WTC11 (cell line): ENCODE results near the gene PPP1R14C. TPM values are rescaled to one million over a fixed set of nuclear protein-coding genes. Genes with fewer than 3 reads are reported as not detected.

Experiments used
- ATAC-seq: fragments of 200-7000 bp; cut with Tn5 transposase; 2 replicates; pipeline ENCODE4 v1.10.0; 2021; ENCODE audit warnings: mild to moderate bottlenecking, moderate library complexity
- CTCF ChIA-PET: fragments of 300-600 bp; sonication (Branson Sonifier 250); formaldehyde crosslinking; loops from one replicate; lab custom pipeline; 2021; ENCODE audit warnings: antibody characterized with exemption; lab: Charles Lee
- POLR2A ChIA-PET: fragments of 350-600 bp; sonication (Branson Sonifier 250); formaldehyde crosslinking; loops from one replicate; lab custom pipeline; 2021; ENCODE audit warnings: antibody characterized with exemption; lab: Charles Lee
- DNase-seq: peaks from one replicate; pipeline ENCODE4 v3.0.0; 2021; ENCODE audit warnings: low spot score
- H3K27ac Mint-ChIP-seq: 2 replicates; pipeline ENCODE4 v1.8.0; 2021; ENCODE audit warnings: mixed read lengths
- H3K27me3 Mint-ChIP-seq: 2 replicates; pipeline ENCODE4 v1.8.0; 2021; ENCODE audit warnings: low read depth, mild to moderate bottlenecking, moderate library complexity, mixed read lengths
- H3K36me3 Mint-ChIP-seq: 2 replicates; pipeline ENCODE4 v1.8.0; 2021; ENCODE audit warnings: mixed read lengths
- H3K4me1 Mint-ChIP-seq: 2 replicates; pipeline ENCODE4 v1.8.0; 2022; ENCODE audit warnings: mixed read lengths
- H3K4me3 Mint-ChIP-seq: 2 replicates; pipeline ENCODE4 v1.8.0; 2021; ENCODE audit warnings: mild to moderate bottlenecking, moderate library complexity, mixed read lengths
- H3K9me3 Mint-ChIP-seq: 2 replicates; pipeline ENCODE4 v1.8.0; 2021; ENCODE audit warnings: mixed read lengths
- AR ChIP-seq: fragments of 250-450 bp; sonication (Bioruptor Pico); IDR thresholded peaks from 2 replicates; pipeline ENCODE4 v1.9.0; 2021; ENCODE audit warnings: mild to moderate bottlenecking
- EMX1 ChIP-seq: fragments of 250-450 bp; sonication (Bioruptor Pico); IDR thresholded peaks from 2 replicates; pipeline ENCODE4 v1.8.0; 2021; ENCODE audit warnings: mild to moderate bottlenecking
- ESRRA ChIP-seq: sonication (generic); formaldehyde crosslinking; IDR thresholded peaks from 2 replicates; pipeline ENCODE4 v1.8.1; 2022; ENCODE audit warnings: mild to moderate bottlenecking, missing genetic modification reagents, borderline replicate concordance
- FOXP1 ChIP-seq: sonication (generic); formaldehyde crosslinking; IDR thresholded peaks from 2 replicates; pipeline ENCODE4 v1.8.0; 2022; ENCODE audit warnings: missing genetic modification reagents, mild to moderate bottlenecking, moderate library complexity, borderline replicate concordance
- GTF2I ChIP-seq: fragments of 250-450 bp; sonication (Bioruptor Pico); conservative IDR thresholded peaks from 2 replicates; pipeline ENCODE4 v1.4.0; 2021; ENCODE audit warnings: mild to moderate bottlenecking
- IRF2 ChIP-seq: sonication (generic); formaldehyde crosslinking; IDR thresholded peaks from 2 replicates; pipeline ENCODE4 v1.8.0; 2022; ENCODE audit warnings: low read depth, missing genetic modification reagents, borderline replicate concordance
- NFE2L1 ChIP-seq: sonication (generic); formaldehyde crosslinking; IDR thresholded peaks from 2 replicates; pipeline ENCODE4 v1.8.1; 2023; ENCODE audit warnings: missing genetic modification reagents
- NFYB ChIP-seq: sonication (generic); formaldehyde crosslinking; conservative IDR thresholded peaks from 2 replicates; pipeline ENCODE4 v1.8.0; 2022; ENCODE audit warnings: low read depth, missing genetic modification reagents
- NR2C2 ChIP-seq: sonication (generic); formaldehyde crosslinking; IDR thresholded peaks from 2 replicates; pipeline ENCODE4 v1.8.0; 2022; ENCODE audit warnings: mild to moderate bottlenecking, missing genetic modification reagents
- PRRX2 ChIP-seq: fragments of 250-450 bp; sonication (Bioruptor Pico); IDR thresholded peaks from 2 replicates; pipeline ENCODE4 v1.8.0; 2021; ENCODE audit warnings: mild to moderate bottlenecking
- RELA ChIP-seq: sonication (generic); formaldehyde crosslinking; IDR thresholded peaks from 2 replicates; pipeline ENCODE4 v1.8.1; 2022; ENCODE audit warnings: missing genetic modification reagents, mild to moderate bottlenecking, borderline replicate concordance
- TEAD4 ChIP-seq: sonication (generic); formaldehyde crosslinking; IDR thresholded peaks from 2 replicates; pipeline ENCODE4 v1.8.0; 2022; ENCODE audit warnings: mild to moderate bottlenecking, missing genetic modification reagents
- ZMAT4 ChIP-seq: fragments of 250-450 bp; sonication (Bioruptor Pico); IDR thresholded peaks from 2 replicates; pipeline ENCODE4 v1.9.0; 2021; ENCODE audit warnings: mild to moderate bottlenecking
- ZNF396 ChIP-seq: fragments of 250-450 bp; sonication (Bioruptor Pico); IDR thresholded peaks from 2 replicates; pipeline ENCODE4 v1.8.0; 2021; ENCODE audit warnings: mild to moderate bottlenecking, moderate library complexity, borderline replicate concordance
- ZNF423 ChIP-seq: fragments of 250-450 bp; sonication (Bioruptor Pico); IDR thresholded peaks from 2 replicates; pipeline ENCODE4 v2.1.2; 2022; ENCODE audit warnings: mild to moderate bottlenecking, moderate library complexity
- total RNA-seq: library from RNA; stranded (reverse); gene quantifications from 3 replicates; pipeline ENCODE4 v1.2.3, GENCODE V29; 2021
- TF ChIP-seq, protein P1 (sequence below): sonication (generic); formaldehyde crosslinking; IDR thresholded peaks from 2 replicates; pipeline ENCODE4 v1.8.0; 2022; ENCODE audit warnings: mild to moderate bottlenecking, missing genetic modification reagents
- TF ChIP-seq, protein P2 (sequence below): sonication (generic); formaldehyde crosslinking; IDR thresholded peaks from 2 replicates; pipeline ENCODE4 v1.8.1; 2022; ENCODE audit warnings: missing genetic modification reagents, borderline replicate concordance
- TF ChIP-seq, protein P3 (sequence below): sonication (generic); formaldehyde crosslinking; IDR thresholded peaks from 2 replicates; pipeline ENCODE4 v1.8.1; 2022; ENCODE audit warnings: mild to moderate bottlenecking, missing genetic modification reagents, moderate library complexity, borderline replicate concordance
- TF ChIP-seq, protein P4 (sequence below): fragments of 250-450 bp; sonication (Bioruptor Pico); conservative IDR thresholded peaks from 2 replicates; pipeline ENCODE4 v1.9.0; 2021; ENCODE audit warnings: mild to moderate bottlenecking

Gene PPP1R14C
- total RNA-seq, 1 experiment from 2014 or later, result 1.1 TPM

- TF ChIP-seq NFYB (no peak), GTF2I (CRISPR knock-in tag) (no peak), NR2C2 (CRISPR knock-in tag) (no peak), ESRRA (CRISPR knock-in tag) (no peak), TEAD4 (CRISPR knock-in tag) (no peak), ZMAT4 (CRISPR knock-in tag) (no peak), ZNF396 (CRISPR knock-in tag) (no peak)
- TF ChIP-seq, protein P1, sequence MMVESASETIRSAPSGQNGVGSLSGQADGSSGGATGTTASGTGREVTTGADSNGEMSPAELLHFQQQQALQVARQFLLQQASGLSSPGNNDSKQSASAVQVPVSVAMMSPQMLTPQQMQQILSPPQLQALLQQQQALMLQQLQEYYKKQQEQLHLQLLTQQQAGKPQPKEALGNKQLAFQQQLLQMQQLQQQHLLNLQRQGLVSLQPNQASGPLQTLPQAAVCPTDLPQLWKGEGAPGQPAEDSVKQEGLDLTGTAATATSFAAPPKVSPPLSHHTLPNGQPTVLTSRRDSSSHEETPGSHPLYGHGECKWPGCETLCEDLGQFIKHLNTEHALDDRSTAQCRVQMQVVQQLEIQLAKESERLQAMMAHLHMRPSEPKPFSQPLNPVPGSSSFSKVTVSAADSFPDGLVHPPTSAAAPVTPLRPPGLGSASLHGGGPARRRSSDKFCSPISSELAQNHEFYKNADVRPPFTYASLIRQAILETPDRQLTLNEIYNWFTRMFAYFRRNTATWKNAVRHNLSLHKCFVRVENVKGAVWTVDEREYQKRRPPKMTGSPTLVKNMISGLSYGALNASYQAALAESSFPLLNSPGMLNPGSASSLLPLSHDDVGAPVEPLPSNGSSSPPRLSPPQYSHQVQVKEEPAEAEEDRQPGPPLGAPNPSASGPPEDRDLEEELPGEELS (CRISPR knock-in tag), result no peak
- TF ChIP-seq, protein P2, sequence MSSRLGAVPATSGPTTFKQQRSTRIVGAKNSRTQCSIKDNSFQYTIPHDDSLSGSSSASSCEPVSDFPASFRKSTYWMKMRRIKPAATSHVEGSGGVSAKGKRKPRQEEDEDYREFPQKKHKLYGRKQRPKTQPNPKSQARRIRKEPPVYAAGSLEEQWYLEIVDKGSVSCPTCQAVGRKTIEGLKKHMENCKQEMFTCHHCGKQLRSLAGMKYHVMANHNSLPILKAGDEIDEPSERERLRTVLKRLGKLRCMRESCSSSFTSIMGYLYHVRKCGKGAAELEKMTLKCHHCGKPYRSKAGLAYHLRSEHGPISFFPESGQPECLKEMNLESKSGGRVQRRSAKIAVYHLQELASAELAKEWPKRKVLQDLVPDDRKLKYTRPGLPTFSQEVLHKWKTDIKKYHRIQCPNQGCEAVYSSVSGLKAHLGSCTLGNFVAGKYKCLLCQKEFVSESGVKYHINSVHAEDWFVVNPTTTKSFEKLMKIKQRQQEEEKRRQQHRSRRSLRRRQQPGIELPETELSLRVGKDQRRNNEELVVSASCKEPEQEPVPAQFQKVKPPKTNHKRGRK (CRISPR knock-in tag), result no peak
These were observed 110.0 kb downstream of the PPP1R14C start (continued) for GRCh38 chr6:150252714-150253444.

- peaks cover 12% of the 10 kb centered on the region for H3K27me3 Mint-ChIP-seq
- H3K36me3 Mint-ChIP-seq, result no peaks in the 10 kb centered on the region; the same call in 1 of the 2 replicates
- no peak for DNase-seq
- peaks cover 28% of the 10 kb centered on the region for H3K9me3 Mint-ChIP-seq
- no peak overlapping the region for H3K4me3 Mint-ChIP-seq
- TF ChIP-seq PRRX2, result no peak
- TF ChIP-seq, all 79 proteins: peak for 0
- no peak for ATAC-seq
- Mint-ChIP-seq H3K27ac (no peak overlapping the region), H3K4me1 (peaks cover 16% of the 10 kb centered on the region)
- ChIA-PET CTCF (no interaction called here), POLR2A (no interaction called here)
These were observed 110.6 kb downstream of the PPP1R14C start for GRCh38 chr6:150253489-150253888.

DNA sequence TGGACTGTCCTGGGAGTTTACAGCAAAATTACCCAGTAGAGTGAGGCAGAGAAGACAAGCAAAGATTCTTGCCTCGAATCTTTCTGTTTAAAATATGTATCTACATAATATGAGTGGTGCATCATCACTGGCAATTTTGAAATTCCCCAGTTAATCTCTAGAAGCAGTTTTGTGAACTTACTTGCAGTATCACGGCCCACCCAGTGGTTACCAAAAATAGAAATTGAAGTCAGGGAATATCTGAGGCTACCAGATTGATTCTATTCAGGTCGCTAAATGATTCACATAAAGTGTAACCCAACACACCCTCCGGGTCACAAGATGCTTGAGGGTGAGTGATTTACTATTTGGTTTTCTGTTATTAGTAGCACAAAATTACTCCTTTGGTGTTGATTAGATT lies 111.9 kb downstream of the PPP1R14C start:
- Mint-ChIP-seq H3K27me3 (peaks cover 12% of the 10 kb centered on the region), H3K27ac (no peak overlapping the region), H3K4me3 (no peak overlapping the region), H3K9me3 (peaks cover 17% of the 10 kb centered on the region), H3K36me3 (no peaks in the 10 kb centered on the region), H3K4me1 (peaks cover 16% of the 10 kb centered on the region)
- POLR2A ChIA-PET, result no interaction called here
- TF ChIP-seq FOXP1 (CRISPR knock-in tag) (no peak), NFYB (no peak)
- ATAC-seq, result no peak
- no peak for DNase-seq
- CTCF ChIA-PET, result no interaction called here

DNA sequence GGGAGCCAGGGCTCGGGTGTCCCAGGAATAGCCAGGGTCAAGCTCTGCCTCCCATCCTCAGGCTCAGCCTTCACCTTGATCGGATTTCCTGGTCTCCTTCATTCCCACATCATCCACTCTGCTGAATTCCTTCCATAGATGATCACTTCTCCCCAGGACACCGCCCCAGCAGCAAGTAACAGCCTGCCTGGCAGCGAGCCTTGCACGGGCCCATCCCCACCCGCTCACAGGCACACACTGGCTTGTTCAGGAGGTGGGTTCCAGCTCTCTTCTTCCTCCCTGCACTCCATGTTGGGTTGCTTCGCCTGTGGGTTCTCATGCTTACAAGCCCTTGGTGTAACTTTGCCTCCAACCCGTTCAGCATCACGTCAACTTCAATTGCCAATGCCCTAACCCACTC lies 113.0 kb downstream of the PPP1R14C start:
- ATAC-seq (no peak), DNase-seq (no peak)
- ChIA-PET CTCF (no interaction called here), POLR2A (no interaction called here)
- H3K27me3 Mint-ChIP-seq, result peaks cover 12% of the 10 kb centered on the region
- no peaks in the 10 kb centered on the region for H3K36me3 Mint-ChIP-seq
- H3K9me3 Mint-ChIP-seq, result peaks cover 10% of the 10 kb centered on the region
- H3K4me1 Mint-ChIP-seq, result peaks cover 9% of the 10 kb centered on the region
- H3K4me3 Mint-ChIP-seq, result no peak overlapping the region
- H3K27ac Mint-ChIP-seq, result no peak overlapping the region
- no peak for TF ChIP-seq IRF2 (CRISPR knock-in tag)
- TF ChIP-seq, protein P3, sequence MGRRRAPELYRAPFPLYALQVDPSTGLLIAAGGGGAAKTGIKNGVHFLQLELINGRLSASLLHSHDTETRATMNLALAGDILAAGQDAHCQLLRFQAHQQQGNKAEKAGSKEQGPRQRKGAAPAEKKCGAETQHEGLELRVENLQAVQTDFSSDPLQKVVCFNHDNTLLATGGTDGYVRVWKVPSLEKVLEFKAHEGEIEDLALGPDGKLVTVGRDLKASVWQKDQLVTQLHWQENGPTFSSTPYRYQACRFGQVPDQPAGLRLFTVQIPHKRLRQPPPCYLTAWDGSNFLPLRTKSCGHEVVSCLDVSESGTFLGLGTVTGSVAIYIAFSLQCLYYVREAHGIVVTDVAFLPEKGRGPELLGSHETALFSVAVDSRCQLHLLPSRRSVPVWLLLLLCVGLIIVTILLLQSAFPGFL, result no peak
- no peak for TF ChIP-seq EMX1 (CRISPR knock-in tag)
- no peak for TF ChIP-seq RELA (CRISPR knock-in tag)
- TF ChIP-seq NFE2L1 (CRISPR knock-in tag), result no peak
- TF ChIP-seq ZNF423 (CRISPR knock-in tag), result no peak
- TF ChIP-seq AR (CRISPR knock-in tag), result no peak
- TF ChIP-seq, protein P4, sequence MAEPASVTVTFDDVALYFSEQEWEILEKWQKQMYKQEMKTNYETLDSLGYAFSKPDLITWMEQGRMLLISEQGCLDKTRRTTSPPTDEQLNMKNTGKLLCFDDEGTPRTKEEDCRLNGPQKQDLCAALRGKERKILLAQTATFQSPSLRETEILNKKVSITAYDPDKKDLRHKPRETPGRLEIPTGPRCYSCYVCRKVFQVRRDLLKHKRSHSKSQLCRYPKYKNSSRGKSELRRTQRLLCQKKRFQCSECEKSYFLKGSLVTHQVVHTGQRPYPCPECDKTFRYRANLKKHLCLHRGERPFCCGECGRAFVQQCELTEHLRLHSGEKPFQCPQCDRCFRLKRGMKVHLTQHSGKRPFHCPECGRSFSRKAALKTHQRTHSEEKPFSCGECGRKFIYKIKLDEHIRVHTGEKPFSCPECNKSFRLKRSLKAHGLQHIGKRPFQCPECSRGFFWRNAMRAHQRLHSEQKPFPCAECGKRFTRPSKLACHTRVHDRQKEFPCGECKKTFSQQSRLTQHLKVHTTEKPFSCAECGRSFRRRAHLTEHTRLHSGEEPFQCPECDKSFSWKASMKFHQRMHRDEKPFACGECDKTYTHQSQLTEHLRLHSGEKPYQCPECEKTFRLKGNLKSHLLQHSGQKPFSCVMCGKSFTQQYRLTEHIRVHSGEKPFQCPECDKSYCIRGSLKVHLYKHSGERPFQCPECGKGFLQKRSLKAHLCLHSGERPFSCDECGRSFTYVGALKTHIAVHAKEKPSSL (CRISPR knock-in tag), result no peak
